GM12864 (cell line): ENCODE measurements around the gene B2M.
A peak's percentile ranks its signal among the peaks of the same experiment; 100 is the strongest.

Experiments used
- DNase-seq: peaks from one replicate; pipeline ENCODE4 v3.0.0-alpha.2; 2011; ENCODE audit warnings: low read depth
- H3K4me3 ChIP-seq: 2 replicates; pipeline ENCODE4 v1.5.1; 2011; ENCODE audit warnings: mild to moderate bottlenecking, low read depth, low read length, control low read depth
- TF ChIP-seq, protein P1 (sequence below): IDR thresholded peaks from 2 replicates; pipeline ENCODE4 v1.5.1; 2011; ENCODE audit warnings: low read depth, mild to moderate bottlenecking, moderate library complexity, low read length, control low read depth, inconsistent platforms; ENCODE audit errors: missing control alignments

Gene B2M

DNA sequence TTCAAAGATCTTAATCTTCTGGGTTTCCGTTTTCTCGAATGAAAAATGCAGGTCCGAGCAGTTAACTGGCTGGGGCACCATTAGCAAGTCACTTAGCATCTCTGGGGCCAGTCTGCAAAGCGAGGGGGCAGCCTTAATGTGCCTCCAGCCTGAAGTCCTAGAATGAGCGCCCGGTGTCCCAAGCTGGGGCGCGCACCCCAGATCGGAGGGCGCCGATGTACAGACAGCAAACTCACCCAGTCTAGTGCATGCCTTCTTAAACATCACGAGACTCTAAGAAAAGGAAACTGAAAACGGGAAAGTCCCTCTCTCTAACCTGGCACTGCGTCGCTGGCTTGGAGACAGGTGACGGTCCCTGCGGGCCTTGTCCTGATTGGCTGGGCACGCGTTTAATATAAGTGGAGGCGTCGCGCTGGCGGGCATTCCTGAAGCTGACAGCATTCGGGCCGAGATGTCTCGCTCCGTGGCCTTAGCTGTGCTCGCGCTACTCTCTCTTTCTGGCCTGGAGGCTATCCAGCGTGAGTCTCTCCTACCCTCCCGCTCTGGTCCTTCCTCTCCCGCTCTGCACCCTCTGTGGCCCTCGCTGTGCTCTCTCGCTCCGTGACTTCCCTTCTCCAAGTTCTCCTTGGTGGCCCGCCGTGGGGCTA lies at the start of gene B2M, which contains the start of gene PATL2:
TSS of gene B2M (plus strand) at position 422 of the 647 bp plus-strand sequence. CDS start at position 452, 30 bp downstream.
TSS of gene PATL2 (minus strand) at position 228 of the 647 bp plus-strand sequence. CDS start 34,833 bp downstream, outside the sequence.
- TF ChIP-seq, protein P1, sequence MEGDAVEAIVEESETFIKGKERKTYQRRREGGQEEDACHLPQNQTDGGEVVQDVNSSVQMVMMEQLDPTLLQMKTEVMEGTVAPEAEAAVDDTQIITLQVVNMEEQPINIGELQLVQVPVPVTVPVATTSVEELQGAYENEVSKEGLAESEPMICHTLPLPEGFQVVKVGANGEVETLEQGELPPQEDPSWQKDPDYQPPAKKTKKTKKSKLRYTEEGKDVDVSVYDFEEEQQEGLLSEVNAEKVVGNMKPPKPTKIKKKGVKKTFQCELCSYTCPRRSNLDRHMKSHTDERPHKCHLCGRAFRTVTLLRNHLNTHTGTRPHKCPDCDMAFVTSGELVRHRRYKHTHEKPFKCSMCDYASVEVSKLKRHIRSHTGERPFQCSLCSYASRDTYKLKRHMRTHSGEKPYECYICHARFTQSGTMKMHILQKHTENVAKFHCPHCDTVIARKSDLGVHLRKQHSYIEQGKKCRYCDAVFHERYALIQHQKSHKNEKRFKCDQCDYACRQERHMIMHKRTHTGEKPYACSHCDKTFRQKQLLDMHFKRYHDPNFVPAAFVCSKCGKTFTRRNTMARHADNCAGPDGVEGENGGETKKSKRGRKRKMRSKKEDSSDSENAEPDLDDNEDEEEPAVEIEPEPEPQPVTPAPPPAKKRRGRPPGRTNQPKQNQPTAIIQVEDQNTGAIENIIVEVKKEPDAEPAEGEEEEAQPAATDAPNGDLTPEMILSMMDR = no peak
- DNase-seq = peak; percentile 95
- peak within 1 kb of the TSS; percentile 89 for H3K4me3 ChIP-seq

DNA sequence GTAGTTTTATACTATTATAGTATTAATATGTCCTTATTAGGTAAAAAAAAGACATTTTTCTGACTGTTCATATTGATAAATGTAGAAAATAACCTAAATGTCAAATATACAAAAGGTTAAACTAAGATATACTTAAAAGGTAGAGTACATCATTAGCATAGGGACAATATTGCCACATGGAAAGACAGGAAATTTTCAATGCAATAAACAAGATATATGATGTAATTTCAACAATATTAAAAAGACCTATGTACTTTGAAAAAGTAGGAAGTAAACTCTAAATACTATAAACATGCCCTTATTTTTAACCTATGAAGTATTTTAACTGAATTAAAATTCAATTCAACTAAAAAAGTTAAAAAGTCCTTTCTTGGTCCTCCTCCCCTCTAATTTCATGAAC lies 49.7 kb upstream of the B2M start:
- TF ChIP-seq, protein P1 = no peak
- DNase-seq = no peak
- H3K4me3 ChIP-seq = peak overlapping the region; percentile 96; the same call in 1 of the 2 replicates

DNA sequence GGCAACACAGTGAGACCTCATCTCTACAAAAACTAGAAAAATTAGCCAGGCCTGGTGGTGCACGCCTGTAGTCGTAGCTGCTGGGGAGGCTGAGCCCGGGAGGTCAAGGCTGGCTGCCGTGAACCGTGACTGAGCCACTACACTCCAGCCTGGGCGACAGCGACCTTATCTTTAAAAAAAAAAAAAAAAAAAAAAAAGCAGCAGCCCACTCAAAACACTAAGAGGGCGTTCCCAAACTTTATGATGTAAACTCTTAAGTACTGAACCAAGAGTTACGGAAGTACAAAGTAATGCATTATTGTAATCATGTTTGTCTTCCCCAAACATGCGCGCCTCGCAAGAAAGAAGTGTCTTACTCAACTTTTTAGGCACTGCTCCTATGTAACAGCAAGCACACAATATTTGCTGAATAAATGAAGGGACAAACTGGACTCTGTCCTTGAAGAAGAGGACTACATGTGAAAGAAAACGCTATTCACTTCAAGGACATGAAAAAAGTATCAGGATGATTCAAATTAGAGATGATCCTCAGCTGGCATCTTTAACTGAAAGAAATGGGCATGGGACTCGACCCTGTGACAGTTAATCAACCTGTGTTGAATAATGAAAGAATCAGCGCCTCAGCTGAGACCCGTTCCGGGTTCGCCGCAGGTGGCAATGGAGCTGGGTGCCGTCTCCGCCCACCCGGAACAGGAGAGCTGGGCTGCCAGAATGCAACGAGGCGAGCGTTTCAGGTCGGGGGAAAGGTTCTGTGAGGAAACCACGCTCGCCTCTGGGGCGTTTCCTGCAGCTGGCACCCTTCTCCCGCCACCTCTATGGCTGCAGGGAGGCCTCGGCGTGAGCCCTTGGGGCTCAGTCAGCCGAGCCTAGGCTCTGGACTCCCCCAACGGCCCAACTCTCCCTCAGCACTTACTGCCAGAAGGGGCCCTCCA lies 48.6 kb upstream of the B2M start:
- peak overlapping the region; percentile 96 for H3K4me3 ChIP-seq
- TF ChIP-seq, protein P1 = no peak
- DNase-seq = peak; percentile 80

DNA sequence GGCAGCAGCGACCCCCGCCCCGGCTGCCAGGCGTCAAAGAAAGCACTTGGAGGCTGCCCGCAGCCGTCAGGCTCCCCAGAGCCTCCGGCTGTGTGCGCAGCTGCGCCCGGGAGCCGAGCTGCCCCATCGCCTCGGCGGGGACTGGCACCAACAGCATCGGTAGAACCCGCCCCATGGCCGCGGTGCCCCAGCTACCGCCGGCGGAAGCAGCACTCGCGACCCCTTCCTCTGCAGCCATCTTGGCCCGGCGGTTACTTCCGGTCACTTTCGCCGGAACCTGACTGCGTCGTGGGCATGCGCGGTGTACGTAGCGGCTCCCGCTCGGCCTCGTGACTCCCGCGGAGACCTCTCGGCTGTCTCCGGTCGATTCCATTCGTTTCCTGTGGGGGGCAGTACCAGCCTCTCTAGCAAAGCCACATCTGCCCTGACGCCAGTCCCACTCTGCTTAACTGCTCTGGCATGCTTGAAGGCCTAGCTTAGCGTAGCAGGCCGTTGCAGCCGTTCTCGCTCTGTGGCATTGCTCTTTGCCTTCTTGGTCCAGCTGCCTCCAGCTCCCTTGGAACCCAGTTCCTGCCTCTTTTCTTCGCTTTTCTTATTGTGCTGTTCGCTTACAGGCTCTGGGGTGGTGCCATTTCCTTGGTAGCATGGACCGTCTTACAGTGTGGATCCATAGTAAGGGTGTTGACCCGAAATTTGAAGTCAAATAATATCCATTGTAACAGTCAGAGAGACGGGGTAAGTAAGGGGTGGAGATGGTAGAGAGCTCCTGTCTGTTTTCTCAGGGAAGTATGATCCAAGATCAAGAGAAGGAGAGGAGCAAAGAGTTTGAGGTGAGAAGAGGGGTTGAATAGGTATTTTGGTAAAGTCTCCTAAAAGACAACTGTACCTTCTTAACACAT lies 47.7 kb upstream of the B2M start, which contains the start of gene SPG11:
TSS of gene SPG11 (minus strand) at position 253 of the 899 bp plus-strand sequence. CDS start at position 238, 15 bp downstream.
- peak within 1 kb of the TSS; percentile 96 for H3K4me3 ChIP-seq
- TF ChIP-seq, protein P1 = peak; percentile 95
- DNase-seq = peak; percentile 98

DNA sequence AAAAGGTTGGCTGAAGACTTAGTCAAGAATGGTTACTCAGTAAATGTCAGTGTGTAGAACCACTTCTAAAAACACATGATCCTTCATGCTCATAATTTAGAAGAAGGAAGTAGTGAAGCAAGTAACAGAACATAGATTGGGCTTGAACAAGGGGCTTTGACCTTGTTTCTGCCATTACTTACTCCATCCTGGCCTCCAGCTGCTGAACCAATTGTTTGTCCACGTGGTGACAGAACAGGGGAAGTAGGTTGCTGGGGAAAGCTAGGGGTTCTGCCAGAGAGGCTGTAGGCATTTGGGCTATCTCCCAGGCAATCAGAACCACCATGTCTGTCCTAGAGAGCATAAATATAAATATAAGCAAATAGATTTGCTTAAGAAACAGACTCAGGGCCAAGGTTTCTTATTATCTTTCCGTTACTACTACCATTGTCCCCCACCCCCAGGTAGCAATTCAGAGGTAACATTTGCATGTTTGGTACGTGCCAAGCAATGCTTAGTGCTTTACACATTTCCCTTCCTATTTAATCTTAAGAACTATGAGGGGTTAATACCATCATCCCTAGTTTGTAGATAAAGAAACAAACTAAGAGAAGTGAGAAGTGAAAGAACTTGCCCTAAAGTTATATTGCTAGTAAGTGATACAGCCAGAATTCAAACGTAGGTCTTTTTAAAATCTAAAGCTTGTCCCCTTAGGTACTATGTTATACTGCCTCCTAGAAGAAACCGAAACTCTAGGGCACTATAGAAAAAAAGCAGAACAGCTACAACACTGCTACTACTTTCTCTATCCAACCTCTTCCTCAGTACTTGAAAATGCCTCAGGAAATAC lies 44.9 kb upstream of the B2M start:
- TF ChIP-seq, protein P1 = no peak
- no peak for DNase-seq
- peak overlapping the region; percentile 25; the same call in 1 of the 2 replicates for H3K4me3 ChIP-seq
